ENCODE results near the gene RABL3. TPM values are rescaled to one million over a fixed set of nuclear protein-coding genes. Genes with fewer than 3 reads are reported as not detected.
A peak's percentile ranks its signal among the peaks of the same experiment; 100 is the strongest.

The RABL3 gene
- total and polyA plus RNA-seq, 2 of the 4 experiments (the other 2 are of a cell fraction): 5.3 to 17.0 TPM

DNA sequence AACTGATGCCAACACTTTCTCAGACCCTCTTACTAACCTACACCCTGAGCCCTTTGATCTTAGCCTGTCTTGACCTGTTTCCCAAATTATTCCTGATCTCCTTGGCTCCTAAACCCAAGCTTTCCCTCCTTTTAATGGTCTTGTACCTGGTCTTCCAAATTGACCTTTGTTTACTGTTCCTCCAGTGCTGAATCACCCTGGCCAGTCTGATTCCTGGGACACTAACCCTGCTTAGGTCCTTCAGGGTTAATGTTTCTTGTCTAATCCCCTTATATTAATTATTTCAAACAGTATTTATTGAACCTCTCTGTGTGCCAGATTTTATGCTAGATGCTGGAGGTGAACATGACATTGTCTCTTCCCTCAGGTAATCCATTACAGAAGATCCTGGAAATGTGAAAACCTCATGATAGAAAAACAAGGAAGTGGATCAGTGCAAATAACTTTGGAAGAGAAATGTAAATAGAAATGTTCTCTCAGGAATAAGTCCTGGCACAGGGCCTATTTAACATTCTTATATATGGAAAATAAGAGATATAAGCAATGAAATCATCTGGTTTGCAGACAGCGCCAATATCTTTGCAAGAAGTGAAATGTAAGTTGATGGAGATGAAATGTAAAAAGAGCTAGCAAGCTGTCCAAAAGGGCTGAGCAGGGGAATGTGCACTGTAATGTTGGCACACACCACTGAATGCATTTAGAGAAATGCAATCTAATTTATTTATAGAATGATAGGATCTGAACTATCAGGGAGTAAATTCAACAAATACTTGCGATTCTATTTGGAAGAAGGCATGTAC, 81.0 kb downstream of the RABL3 start:
- Histone ChIP-seq H4K20me1 (ENCODE audit: insufficient read depth, low read length) (no peaks in the 10 kb centered on the region), H2AFZ (replicated peaks; ENCODE audit: low read length, poor library complexity) (no peak overlapping the region), H3K9ac (ENCODE audit: low read depth, low read length) (no peak overlapping the region), H3K4me2 (ENCODE audit: low read depth, low read length) (no peak overlapping the region), H3K4ac (ENCODE audit: low read depth, low read length) (no peak overlapping the region), H2BK120ac (ENCODE audit: low read depth, low read length) (no peak overlapping the region), H3K27ac (ENCODE audit: insufficient read depth, low read length) (no peak overlapping the region), H3K18ac (ENCODE audit: low read depth, low read length) (peak overlapping the region; percentile 85; the same call in 1 of the 2 replicates), H4K8ac (ENCODE audit: low read depth in 2 of 2, low read length in 2 of 2) (no peak overlapping the region), H3K14ac (replicated peaks; ENCODE audit: low read depth, low read length) (no peak overlapping the region), H3K4me1 (ENCODE audit: control insufficient read depth, insufficient read depth, low read length) (peaks cover 3% of the 10 kb centered on the region; the same call in 1 of the 2 replicates), H3K36me3 (ENCODE audit: control insufficient read depth, insufficient read depth, low read length) (no peaks in the 10 kb centered on the region), H4K5ac (ENCODE audit: low read depth, low read length) (peak overlapping the region; percentile 85; the same call in 1 of the 2 replicates), H3K27me3 (ENCODE audit: control insufficient read depth, insufficient read depth, low read length) (0 out of 2 replicates have a peak, but pooled peaks cover 2% of the 10 kb centered on the region), H4K91ac (ENCODE audit: insufficient read depth, low read depth, low read length) (no peak overlapping the region), H2BK20ac (ENCODE audit: low read depth, low read length) (no peak overlapping the region), H3K4me3 (ENCODE audit: insufficient read depth, low read depth, low read length) (no peak overlapping the region), H2AK9ac (replicated peaks; ENCODE audit: low read depth, low read length, poor library complexity) (no peak overlapping the region), H3K79me1 (ENCODE audit: low read depth in 1 of 2, low read length in 2 of 2) (no peaks in the 10 kb centered on the region), H2BK5ac (ENCODE audit: low read depth, low read length, poor library complexity, severe bottlenecking) (no peak overlapping the region), H3K9me1 (ENCODE audit: insufficient read depth, low read length) (no peaks in the 10 kb centered on the region), H2BK15ac (ENCODE audit: low read depth, low read length) (no peak overlapping the region), H3K9me3 (ENCODE audit: control insufficient read depth, insufficient read depth, low read length) (no peaks in the 10 kb centered on the region), H3K56ac (ENCODE audit: extremely low read depth, insufficient read depth, low read length) (no peak overlapping the region), H3K23ac (ENCODE audit: low read depth, low read length) (no peak overlapping the region), H2AK5ac (ENCODE audit: low read depth, low read length) (no peak overlapping the region)
- WGBS, 2 experiments (ENCODE audit: extremely low coverage in 2 of 2, insufficient read length in 1 of 2): no CpG with 5 or more reads among the region's 2 CpGs
- dilution Hi-C loops (cut with HindIII; ENCODE audit: low sequenced_read_pairs, unreplicated experiment): no loop called here
- CTCF ChIA-PET: no interaction called here
- ATAC-seq (ENCODE audit: low read depth): peak; percentile 75
- in situ Hi-C loops (cut with MboI; ENCODE audit: low sequenced_read_pairs): no loop called here
- POLR2A ChIA-PET (ENCODE audit: unreplicated experiment): interaction anchor here (0.6 kb wide), 1 partner anchor 191 kb away, joined by 3 read pairs; no protein-coding TSS in a partner anchor
- peak; percentile 51 for DNase-seq
- TF ChIP-seq, protein P1, sequence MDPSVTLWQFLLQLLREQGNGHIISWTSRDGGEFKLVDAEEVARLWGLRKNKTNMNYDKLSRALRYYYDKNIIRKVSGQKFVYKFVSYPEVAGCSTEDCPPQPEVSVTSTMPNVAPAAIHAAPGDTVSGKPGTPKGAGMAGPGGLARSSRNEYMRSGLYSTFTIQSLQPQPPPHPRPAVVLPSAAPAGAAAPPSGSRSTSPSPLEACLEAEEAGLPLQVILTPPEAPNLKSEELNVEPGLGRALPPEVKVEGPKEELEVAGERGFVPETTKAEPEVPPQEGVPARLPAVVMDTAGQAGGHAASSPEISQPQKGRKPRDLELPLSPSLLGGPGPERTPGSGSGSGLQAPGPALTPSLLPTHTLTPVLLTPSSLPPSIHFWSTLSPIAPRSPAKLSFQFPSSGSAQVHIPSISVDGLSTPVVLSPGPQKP (IDR thresholded peaks at IDR 0.05; ENCODE audit: borderline replicate concordance, low read depth, low read length): no peak
- TF ChIP-seq, protein P2, sequence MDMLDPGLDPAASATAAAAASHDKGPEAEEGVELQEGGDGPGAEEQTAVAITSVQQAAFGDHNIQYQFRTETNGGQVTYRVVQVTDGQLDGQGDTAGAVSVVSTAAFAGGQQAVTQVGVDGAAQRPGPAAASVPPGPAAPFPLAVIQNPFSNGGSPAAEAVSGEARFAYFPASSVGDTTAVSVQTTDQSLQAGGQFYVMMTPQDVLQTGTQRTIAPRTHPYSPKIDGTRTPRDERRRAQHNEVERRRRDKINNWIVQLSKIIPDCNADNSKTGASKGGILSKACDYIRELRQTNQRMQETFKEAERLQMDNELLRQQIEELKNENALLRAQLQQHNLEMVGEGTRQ (IDR thresholded peaks at IDR 0.05; ENCODE audit: low read depth, low read length): no peak
- TF ChIP-seq MAFK (IDR thresholded peaks at IDR 0.05; ENCODE audit: low read depth, low read length) (no peak), RAD21 (IDR thresholded peaks at IDR 0.05; ENCODE audit: low read length) (no peak), RCOR1 (IDR thresholded peaks at IDR 0.05; ENCODE audit: insufficient replicate concordance, low read length) (no peak), FOS (IDR thresholded peaks at IDR 0.05; ENCODE audit: low read depth, low read length) (no peak), RFX5 (IDR thresholded peaks at IDR 0.05; ENCODE audit: low read depth, low read length) (no peak)
- TF ChIP-seq, protein P3, sequence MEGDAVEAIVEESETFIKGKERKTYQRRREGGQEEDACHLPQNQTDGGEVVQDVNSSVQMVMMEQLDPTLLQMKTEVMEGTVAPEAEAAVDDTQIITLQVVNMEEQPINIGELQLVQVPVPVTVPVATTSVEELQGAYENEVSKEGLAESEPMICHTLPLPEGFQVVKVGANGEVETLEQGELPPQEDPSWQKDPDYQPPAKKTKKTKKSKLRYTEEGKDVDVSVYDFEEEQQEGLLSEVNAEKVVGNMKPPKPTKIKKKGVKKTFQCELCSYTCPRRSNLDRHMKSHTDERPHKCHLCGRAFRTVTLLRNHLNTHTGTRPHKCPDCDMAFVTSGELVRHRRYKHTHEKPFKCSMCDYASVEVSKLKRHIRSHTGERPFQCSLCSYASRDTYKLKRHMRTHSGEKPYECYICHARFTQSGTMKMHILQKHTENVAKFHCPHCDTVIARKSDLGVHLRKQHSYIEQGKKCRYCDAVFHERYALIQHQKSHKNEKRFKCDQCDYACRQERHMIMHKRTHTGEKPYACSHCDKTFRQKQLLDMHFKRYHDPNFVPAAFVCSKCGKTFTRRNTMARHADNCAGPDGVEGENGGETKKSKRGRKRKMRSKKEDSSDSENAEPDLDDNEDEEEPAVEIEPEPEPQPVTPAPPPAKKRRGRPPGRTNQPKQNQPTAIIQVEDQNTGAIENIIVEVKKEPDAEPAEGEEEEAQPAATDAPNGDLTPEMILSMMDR (conservative IDR thresholded peaks at IDR 0.05; ENCODE audit: low read depth, low read length): no peak
- intact Hi-C loops (cut with micrococcal nuclease): no loop called here
- BruUV-seq (replicated peaks): no TSS peak
